ENCODE results near the gene RGS11.

- TF ChIP-seq CTCF (conservative IDR thresholded peaks at IDR 0.05 in 1 of 2, IDR thresholded peaks at IDR 0.05 in 1 of 2; ENCODE audit: low read depth in 1 of 2, low read length in 2 of 2) (no peak), EZH2 (IDR thresholded peaks at IDR 0.05; ENCODE audit: low read length, missing control alignments) (no peak)
Measured at GRCh38 chr16:245105-245504, 30.6 kb downstream of the RGS11 start.
